ENCODE measurements around the gene NHSL2.
A peak's percentile ranks its signal among the peaks of the same experiment; 100 is the strongest.

NHSL2 gene

GRCh38 chrX:72081605-72082320 lies 171.1 kb downstream of the NHSL2 start:
- DNase-seq (ENCODE audit: low read depth), result no peak
- TF ChIP-seq MAX (IDR thresholded peaks at IDR 0.05; ENCODE audit: low read depth, low read length) (no peak), POLR2A (IDR thresholded peaks at IDR 0.05; ENCODE audit: extremely low read depth, insufficient read length) (no peak), CTCF (IDR thresholded peaks at IDR 0.05; ENCODE audit: low read depth, low read length) (no peak), MYC (IDR thresholded peaks at IDR 0.05; ENCODE audit: low read depth, low read length) (no peak)
- H3K4me3 ChIP-seq (ENCODE audit: low read depth, low read length), result peak overlapping the region; percentile 67

- TF ChIP-seq MAX (IDR thresholded peaks at IDR 0.05; ENCODE audit: low read depth, low read length) (no peak), MYC (IDR thresholded peaks at IDR 0.05; ENCODE audit: low read depth, low read length) (no peak), POLR2A (IDR thresholded peaks at IDR 0.05; ENCODE audit: extremely low read depth, insufficient read length) (no peak), CTCF (IDR thresholded peaks at IDR 0.05; ENCODE audit: low read depth, low read length) (no peak)
- no peak for DNase-seq (ENCODE audit: low read depth)
- no peak overlapping the region for H3K4me3 ChIP-seq (ENCODE audit: low read depth, low read length)
Observed at GRCh38 chrX:72083291-72083690, 172.6 kb downstream of the NHSL2 start.

- H3K4me3 ChIP-seq (ENCODE audit: low read depth, low read length), result no peak overlapping the region
- no peak for TF ChIP-seq MYC (IDR thresholded peaks at IDR 0.05; ENCODE audit: low read depth, low read length)
- TF ChIP-seq CTCF (IDR thresholded peaks at IDR 0.05; ENCODE audit: low read depth, low read length), result no peak
- TF ChIP-seq POLR2A (IDR thresholded peaks at IDR 0.05; ENCODE audit: extremely low read depth, insufficient read length), result no peak
- TF ChIP-seq MAX (IDR thresholded peaks at IDR 0.05; ENCODE audit: low read depth, low read length), result no peak
- no peak for DNase-seq (ENCODE audit: low read depth)
Observed at GRCh38 chrX:72084114-72084513, 173.5 kb downstream of the NHSL2 start.

GRCh38 chrX:72086995-72087394 lies 176.3 kb downstream of the NHSL2 start:
- no peak for DNase-seq (ENCODE audit: low read depth)
- no peak overlapping the region for H3K4me3 ChIP-seq (ENCODE audit: low read depth, low read length)
- TF ChIP-seq MYC (IDR thresholded peaks at IDR 0.05; ENCODE audit: low read depth, low read length), result no peak
- no peak for TF ChIP-seq CTCF (IDR thresholded peaks at IDR 0.05; ENCODE audit: low read depth, low read length)
- no peak for TF ChIP-seq MAX (IDR thresholded peaks at IDR 0.05; ENCODE audit: low read depth, low read length)
- no peak for TF ChIP-seq POLR2A (IDR thresholded peaks at IDR 0.05; ENCODE audit: extremely low read depth, insufficient read length)

- H3K4me3 ChIP-seq (ENCODE audit: low read depth, low read length), result no peak overlapping the region
- DNase-seq (ENCODE audit: low read depth), result no peak
- TF ChIP-seq POLR2A (IDR thresholded peaks at IDR 0.05; ENCODE audit: extremely low read depth, insufficient read length) (no peak), MYC (IDR thresholded peaks at IDR 0.05; ENCODE audit: low read depth, low read length) (no peak), CTCF (IDR thresholded peaks at IDR 0.05; ENCODE audit: low read depth, low read length) (no peak), MAX (IDR thresholded peaks at IDR 0.05; ENCODE audit: low read depth, low read length) (no peak)
Observed at GRCh38 chrX:72088761-72089160, 178.1 kb downstream of the NHSL2 start.

Measured in NB4 (cell line).